ENCODE data around the gene SEMA3A.

Gene SEMA3A

DNA sequence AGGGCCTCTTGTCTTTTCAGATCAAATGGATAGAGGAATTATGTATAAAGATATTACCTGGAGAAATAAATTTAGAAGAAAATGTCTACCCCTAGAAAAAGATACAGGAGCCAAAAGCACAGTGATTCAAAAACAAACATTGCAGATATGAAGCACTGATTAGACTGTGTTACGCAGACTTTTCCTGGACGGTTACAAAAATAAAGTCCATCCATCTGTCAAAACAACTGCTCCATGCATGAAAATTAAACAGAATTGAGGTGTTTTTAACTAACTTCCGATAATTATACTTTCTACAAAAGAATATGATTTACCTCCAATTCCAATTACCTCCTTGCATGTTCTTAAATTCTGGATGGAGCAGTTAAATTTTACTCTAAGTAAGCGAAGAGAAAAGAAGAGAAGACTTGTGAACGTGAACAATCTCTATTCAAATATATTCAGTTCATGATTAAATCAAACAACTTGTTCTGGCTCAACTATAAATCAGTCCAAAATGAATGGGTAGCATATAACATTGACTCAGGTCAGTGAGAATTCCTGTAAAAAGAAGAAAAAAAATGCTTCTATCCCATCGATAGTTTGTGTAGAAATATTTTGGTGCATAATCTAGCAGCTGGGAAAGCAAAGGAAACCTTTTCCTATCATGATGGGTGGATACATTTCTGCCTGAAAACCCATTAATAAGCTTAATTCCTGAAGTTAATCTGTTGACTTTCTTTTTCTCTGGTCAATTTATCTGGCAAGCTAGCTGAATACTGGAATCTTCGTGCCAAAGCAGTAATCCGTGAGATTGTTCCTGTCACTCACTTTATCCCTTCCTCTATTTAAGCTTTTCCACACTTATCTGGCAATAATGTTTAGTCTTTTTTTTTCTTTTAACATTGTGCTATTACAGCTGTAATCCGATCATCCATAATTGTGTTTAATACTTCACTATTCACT, 80.4 kb downstream of the SEMA3A start:
- TF ChIP-seq, protein P1, sequence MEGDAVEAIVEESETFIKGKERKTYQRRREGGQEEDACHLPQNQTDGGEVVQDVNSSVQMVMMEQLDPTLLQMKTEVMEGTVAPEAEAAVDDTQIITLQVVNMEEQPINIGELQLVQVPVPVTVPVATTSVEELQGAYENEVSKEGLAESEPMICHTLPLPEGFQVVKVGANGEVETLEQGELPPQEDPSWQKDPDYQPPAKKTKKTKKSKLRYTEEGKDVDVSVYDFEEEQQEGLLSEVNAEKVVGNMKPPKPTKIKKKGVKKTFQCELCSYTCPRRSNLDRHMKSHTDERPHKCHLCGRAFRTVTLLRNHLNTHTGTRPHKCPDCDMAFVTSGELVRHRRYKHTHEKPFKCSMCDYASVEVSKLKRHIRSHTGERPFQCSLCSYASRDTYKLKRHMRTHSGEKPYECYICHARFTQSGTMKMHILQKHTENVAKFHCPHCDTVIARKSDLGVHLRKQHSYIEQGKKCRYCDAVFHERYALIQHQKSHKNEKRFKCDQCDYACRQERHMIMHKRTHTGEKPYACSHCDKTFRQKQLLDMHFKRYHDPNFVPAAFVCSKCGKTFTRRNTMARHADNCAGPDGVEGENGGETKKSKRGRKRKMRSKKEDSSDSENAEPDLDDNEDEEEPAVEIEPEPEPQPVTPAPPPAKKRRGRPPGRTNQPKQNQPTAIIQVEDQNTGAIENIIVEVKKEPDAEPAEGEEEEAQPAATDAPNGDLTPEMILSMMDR (conservative IDR thresholded peaks at IDR 0.05; ENCODE audit: low read length): no peak
- H3K4me3 ChIP-seq (ENCODE audit: low read length): no peak overlapping the region
- no peak for DNase-seq (ENCODE audit: low read depth)

DNA sequence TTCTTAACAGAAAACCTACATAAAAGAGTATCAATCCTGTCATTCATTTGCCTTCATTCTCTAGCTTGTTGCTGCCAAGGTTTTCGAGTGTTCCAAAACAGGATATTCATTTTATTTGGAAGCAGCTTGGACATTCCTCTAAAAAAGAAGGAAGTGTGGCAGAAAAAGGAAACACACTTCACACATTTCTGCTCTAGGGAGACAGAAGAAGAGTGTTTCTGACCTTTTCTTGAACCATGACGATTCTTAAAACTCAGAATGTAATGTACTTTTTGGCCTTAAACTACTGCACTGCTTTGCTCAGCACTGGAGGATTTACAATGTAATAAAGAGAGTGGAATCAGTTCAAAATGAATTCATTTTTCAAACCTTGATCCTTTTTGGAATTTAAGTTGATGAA, 81.3 kb downstream of the SEMA3A start:
- no peak overlapping the region for H3K4me3 ChIP-seq (ENCODE audit: low read length)
- peak; percentile 11 for DNase-seq (ENCODE audit: low read depth)
- TF ChIP-seq, protein P1 (conservative IDR thresholded peaks at IDR 0.05; ENCODE audit: low read length): no peak

DNA sequence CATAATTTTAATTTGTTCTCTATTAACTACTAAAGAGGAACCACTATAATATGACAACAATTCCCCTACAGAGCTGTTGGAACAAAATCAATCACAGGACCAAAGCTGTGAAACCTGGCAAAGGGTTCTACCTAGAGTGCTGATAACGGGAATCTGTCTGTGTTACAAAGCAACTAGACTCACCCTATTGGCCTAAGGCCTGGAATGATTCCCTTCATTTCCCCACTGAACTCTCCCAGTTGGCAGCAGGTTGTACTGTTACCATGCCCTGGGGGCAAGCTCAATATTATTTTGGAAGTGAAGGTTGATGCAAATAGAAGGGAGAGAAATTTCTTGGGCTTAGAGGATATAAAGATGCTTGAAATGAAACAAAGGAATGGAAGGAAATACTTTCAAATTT, 81.8 kb downstream of the SEMA3A start:
- TF ChIP-seq, protein P1 (conservative IDR thresholded peaks at IDR 0.05; ENCODE audit: low read length): no peak
- peak; percentile 15 for DNase-seq (ENCODE audit: low read depth)
- H3K4me3 ChIP-seq (ENCODE audit: low read length): no peak overlapping the region

DNA sequence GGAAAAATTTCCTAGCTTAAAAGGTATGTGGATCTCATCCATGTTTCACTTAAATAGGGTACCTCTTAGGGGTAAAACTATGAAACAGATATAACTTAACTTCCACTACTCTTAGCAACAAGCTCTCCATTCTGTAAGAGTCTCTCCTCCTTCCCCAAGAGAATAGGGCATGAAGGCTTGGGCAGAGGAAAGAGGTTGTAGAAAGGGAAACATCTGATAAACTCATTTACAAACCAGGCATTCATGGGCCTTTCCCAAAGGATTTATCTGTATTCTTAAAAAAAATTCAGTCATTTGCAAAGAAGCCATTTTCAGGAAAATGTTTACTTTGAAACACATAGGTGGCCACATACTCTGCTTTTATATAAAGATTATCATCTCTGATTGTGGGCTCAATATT, 82.7 kb downstream of the SEMA3A start:
- H3K4me3 ChIP-seq (ENCODE audit: low read length): no peak overlapping the region
- TF ChIP-seq, protein P1 (conservative IDR thresholded peaks at IDR 0.05; ENCODE audit: low read length): no peak
- no peak for DNase-seq (ENCODE audit: low read depth)

DNA sequence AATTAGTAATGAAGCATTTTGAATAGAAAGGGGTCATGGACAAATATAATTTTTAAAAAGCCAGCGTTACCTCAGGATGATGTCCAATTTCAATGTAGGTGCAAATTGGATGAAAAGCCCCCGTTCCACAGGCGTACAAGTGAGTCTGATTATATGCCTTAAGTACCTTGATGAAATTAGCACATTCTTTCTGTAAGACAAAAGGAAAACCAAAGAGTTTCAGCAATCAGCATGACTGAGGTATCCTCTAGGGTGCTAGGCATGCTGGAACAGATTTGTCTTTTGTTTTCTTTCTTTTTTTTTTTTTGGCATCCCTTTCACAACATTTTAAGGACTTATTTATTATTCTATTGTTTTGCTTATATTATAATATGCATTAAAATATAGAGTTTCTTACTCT, 84.2 kb downstream of the SEMA3A start:
- TF ChIP-seq, protein P1 (conservative IDR thresholded peaks at IDR 0.05; ENCODE audit: low read length): no peak
- H3K4me3 ChIP-seq (ENCODE audit: low read length): no peak overlapping the region
- DNase-seq (ENCODE audit: low read depth): no peak

DNA sequence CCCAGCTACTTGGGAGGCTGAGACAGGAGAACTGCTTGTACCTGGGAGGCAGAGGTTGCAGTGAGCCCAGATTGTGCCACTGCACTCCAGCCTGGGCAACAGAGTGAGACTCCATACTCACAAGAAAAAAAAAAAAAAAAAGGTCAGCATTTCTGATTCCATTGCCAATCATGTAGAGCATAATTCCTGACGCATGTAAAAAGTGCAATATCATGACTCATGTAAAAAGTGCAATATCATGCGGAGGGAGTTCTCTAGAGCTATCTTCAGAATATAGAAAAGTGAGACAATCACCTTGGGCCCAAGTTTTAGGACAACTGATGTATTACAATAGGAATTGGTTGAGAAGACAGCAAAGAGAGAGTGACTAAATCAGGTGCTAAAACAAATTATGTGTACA, 85.8 kb downstream of the SEMA3A start:
- no peak overlapping the region for H3K4me3 ChIP-seq (ENCODE audit: low read length)
- TF ChIP-seq, protein P1 (conservative IDR thresholded peaks at IDR 0.05; ENCODE audit: low read length): no peak

DNA sequence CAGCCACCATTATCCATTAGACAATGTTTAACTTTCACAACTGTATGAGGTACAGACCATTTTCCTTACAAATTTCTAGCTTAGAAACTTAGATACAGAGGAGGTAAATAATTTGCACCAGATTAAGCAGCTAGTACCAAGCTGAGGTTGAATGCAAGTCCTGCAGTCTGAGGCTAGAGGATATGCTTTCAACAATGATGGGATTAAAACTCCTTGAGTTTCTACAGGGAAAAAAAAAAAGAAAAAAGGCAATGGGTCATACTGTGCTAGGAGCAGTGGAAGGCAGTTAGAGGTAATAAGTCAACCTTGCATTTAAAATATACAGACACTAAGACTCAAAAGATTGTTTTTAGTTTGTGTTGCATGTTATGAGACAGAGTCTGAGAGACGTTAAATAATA, 86.5 kb downstream of the SEMA3A start:
- DNase-seq (ENCODE audit: low read depth): no peak
- TF ChIP-seq, protein P1 (conservative IDR thresholded peaks at IDR 0.05; ENCODE audit: low read length): no peak
- H3K4me3 ChIP-seq (ENCODE audit: low read length): no peak overlapping the region

More for the DNA sequence above, 85.8 kb downstream of the SEMA3A start:
- no peak for DNase-seq (ENCODE audit: low read depth)
